Measurements from ENCODE around the gene HBZ. TPM values are rescaled to one million over a fixed set of nuclear protein-coding genes. Genes with fewer than 3 reads are reported as not detected.
"Not testable (repeated sequence)": the region's sequence is repeated elsewhere in the genome, so short reads cannot be mapped to it uniquely, and the experiment has no call there.

The HBZ gene
- total and polyA plus RNA-seq, 7 donors, result 0.10 TPM; not detected in 6

DNA sequence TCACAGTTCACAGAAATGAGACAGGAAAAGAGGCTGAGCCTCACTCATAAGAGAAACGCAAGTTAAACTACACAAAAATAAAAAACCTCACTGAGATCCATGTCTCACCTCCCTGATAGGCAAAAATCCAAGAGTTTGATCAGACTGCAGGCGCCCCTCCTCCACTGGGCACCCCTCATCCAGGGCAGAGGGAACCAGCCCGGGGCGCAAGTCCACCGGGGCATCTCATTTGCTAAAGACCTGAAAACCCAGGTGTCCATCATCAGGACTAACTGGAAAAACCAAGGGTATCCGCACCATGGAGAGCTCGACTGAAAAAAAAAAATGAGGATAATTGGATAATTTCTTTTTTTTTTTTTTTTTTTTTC, 2.6 kb downstream of the HBZ start:
- Histone ChIP-seq H3K4me1 (peaks cover 0 to 10% (median 10%) of the 10 kb centered on the region in 4 donors), H3K27ac (no peak overlapping the region), H3K9me3 (no peaks in the 10 kb centered on the region), H3K4me3 (no peak overlapping the region), H3K36me3 (no peaks in the 10 kb centered on the region), H3K27me3 (peaks cover 10 to 40% (median 21%) of the 10 kb centered on the region in 3 donors)
- no peak for TF ChIP-seq POLR2AphosphoS5 (IDR thresholded peaks at IDR 0.05)
- TF ChIP-seq, protein P1, sequence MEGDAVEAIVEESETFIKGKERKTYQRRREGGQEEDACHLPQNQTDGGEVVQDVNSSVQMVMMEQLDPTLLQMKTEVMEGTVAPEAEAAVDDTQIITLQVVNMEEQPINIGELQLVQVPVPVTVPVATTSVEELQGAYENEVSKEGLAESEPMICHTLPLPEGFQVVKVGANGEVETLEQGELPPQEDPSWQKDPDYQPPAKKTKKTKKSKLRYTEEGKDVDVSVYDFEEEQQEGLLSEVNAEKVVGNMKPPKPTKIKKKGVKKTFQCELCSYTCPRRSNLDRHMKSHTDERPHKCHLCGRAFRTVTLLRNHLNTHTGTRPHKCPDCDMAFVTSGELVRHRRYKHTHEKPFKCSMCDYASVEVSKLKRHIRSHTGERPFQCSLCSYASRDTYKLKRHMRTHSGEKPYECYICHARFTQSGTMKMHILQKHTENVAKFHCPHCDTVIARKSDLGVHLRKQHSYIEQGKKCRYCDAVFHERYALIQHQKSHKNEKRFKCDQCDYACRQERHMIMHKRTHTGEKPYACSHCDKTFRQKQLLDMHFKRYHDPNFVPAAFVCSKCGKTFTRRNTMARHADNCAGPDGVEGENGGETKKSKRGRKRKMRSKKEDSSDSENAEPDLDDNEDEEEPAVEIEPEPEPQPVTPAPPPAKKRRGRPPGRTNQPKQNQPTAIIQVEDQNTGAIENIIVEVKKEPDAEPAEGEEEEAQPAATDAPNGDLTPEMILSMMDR (IDR thresholded peaks at IDR 0.05), result no peak
- TF ChIP-seq POLR2A (IDR thresholded peaks at IDR 0.05), result no peak
- TF ChIP-seq EP300 (IDR thresholded peaks at IDR 0.05), result no peak
- WGBS, 2 donors, result 64 to 70% methylated on average over 7 of the region's 7 CpGs
- DNase-seq, result no peak
- intact Hi-C loops (cut with DNase I), result no loop called here

DNA sequence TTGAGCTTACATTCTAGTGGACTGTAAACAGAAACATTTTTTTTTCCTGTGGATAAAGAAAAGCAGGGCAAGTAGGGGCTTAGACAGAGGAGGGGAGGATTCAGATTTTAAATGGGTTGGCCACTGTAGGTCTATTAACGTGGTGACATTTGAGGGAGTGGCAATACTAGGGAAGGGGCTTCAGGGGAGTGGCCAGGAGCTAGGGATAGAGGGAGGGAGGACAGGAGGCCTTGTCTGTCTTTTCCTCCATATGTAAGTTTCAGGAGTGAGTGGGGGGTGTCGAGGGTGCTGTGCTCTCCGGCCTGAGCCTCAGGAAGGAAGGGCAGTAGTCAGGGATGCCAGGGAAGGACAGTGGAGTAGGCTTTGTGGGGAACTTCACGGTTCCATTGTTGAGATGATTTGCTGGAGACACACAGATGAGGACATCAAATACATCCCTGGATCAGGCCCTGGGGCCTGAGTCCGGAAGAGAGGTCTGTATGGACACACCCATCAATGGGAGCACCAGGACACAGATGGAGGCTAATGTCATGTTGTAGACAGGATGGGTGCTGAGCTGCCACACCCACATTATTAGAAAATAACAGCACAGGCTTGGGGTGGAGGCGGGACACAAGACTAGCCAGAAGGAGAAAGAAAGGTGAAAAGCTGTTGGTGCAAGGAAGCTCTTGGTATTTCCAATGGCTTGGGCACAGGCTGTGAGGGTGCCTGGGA, 6.8 kb downstream of the HBZ start:
- no peak overlapping the region for H3K27ac ChIP-seq
- peaks cover 9 to 50% (median 24%) of the 10 kb centered on the region in 3 donors for H3K27me3 ChIP-seq
- no peak overlapping the region for H3K4me3 ChIP-seq
- intact Hi-C loops (cut with DNase I), result no loop called here
- TF ChIP-seq, protein P1 (IDR thresholded peaks at IDR 0.05), result no peak
- TF ChIP-seq POLR2A (IDR thresholded peaks at IDR 0.05) (no peak), POLR2AphosphoS5 (IDR thresholded peaks at IDR 0.05) (no peak), EP300 (IDR thresholded peaks at IDR 0.05) (no peak)
- 32 to 53% methylated on average over 6 of the region's 6 CpGs for WGBS, 2 donors
- peaks cover 0 to 8% (median 8%) of the 10 kb centered on the region in 4 donors for H3K4me1 ChIP-seq
- H3K36me3 ChIP-seq, result no peaks in the 10 kb centered on the region
- H3K9me3 ChIP-seq, result no peaks in the 10 kb centered on the region
- DNase-seq, result no peak

DNA sequence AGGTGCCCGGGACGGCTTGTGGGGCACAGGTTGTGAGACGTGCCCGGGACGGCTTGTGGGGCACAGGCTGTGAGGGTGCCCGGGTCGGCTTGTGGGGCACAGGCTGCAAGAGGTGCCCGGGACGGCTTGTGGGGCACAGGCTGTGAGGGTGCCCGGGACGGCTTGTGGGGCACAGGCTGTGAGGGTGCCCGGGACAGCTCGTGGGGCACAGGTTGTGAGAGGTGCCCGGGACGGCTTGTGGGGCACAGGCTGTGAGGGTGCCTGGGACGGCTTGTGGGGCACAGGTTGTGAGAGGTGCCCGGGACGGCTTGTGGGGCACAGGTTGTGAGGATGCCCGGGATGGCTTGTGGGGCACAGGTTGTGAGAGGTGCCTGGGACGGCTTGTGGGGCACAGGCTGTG, 7.8 kb downstream of the HBZ start:
- H3K9me3 ChIP-seq; intact Hi-C loops (cut with DNase I); H3K4me3 ChIP-seq; H3K27ac ChIP-seq; H3K36me3 ChIP-seq; H3K4me1 ChIP-seq; DNase-seq: not testable (repeated sequence)
- WGBS, 2 donors, result 76 to 77% methylated on average over 20 of the region's 20 CpGs
- H3K27me3 ChIP-seq, result peaks cover 8 to 44% (median 19%) of the 10 kb centered on the region in 3 donors

DNA sequence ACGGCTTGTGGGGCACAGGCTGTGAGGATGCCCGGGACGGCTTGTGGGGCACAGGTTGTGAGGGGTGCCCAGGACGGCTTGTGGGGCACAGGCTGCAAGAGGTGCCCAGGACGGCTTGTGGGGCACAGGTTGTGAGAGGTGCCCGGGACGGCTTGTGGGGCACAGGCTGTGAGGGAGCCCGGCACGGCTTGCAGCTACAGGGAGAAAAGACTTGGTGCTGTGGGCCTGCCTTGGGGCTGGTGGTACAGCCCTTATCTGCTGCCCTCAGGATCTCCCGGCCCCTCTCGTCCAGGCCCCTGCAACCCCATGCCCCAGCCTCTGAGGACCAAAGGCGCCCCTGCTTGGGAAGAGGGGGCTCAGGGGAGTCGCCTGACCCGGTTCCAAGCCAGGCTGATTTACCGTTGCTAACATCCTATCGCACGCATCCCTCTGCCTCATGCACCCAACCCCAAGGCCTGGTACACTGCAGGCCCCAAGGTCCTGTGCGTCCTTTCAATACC, 8.3 kb downstream of the HBZ start:
- peaks cover 10 to 44% (median 20%) of the 10 kb centered on the region in 3 donors for H3K27me3 ChIP-seq
- WGBS, 2 donors, result 57 to 75% methylated on average over 18 of the region's 18 CpGs

More for the DNA sequence above, 8.3 kb downstream of the HBZ start:
- no peak for DNase-seq
- H3K4me3 ChIP-seq, result no peak overlapping the region
- H3K9me3 ChIP-seq, result no peaks in the 10 kb centered on the region
- peaks cover 0 to 9% (median 9%) of the 10 kb centered on the region in 4 donors for H3K4me1 ChIP-seq
- H3K27ac ChIP-seq, result no peak overlapping the region
- intact Hi-C loops (cut with DNase I), result no loop called here
- TF ChIP-seq, protein P1 (IDR thresholded peaks at IDR 0.05), result no peak
- TF ChIP-seq POLR2AphosphoS5 (IDR thresholded peaks at IDR 0.05), result no peak
- no peak for TF ChIP-seq POLR2A (IDR thresholded peaks at IDR 0.05)
- TF ChIP-seq EP300 (IDR thresholded peaks at IDR 0.05), result no peak
- no peaks in the 10 kb centered on the region for H3K36me3 ChIP-seq

Measured in sigmoid colon (tissue), 7 donors.